ENCODE data around the gene RPUSD1.

GRCh38 chr16:780296-780695 lies 7.9 kb downstream of the RPUSD1 start:
- TF ChIP-seq CTCF (IDR thresholded peaks at IDR 0.05): no peak
- no peak for TF ChIP-seq POLR2A (IDR thresholded peaks at IDR 0.05)
- TF ChIP-seq EP300 (IDR thresholded peaks at IDR 0.05): no peak
